GM19438 (cell line): ENCODE results near the gene ATP5PB.
A peak's percentile ranks its signal among the peaks of the same experiment; 100 is the strongest.

Experiments
- ATAC-seq: cut with Tn5 transposase; IDR thresholded peaks from one replicate; pipeline ENCODE4 v1.9.1; 2021; ENCODE audit warnings: low read depth; ENCODE audit not compliant: unreplicated experiment

ATP5PB gene

DNA sequence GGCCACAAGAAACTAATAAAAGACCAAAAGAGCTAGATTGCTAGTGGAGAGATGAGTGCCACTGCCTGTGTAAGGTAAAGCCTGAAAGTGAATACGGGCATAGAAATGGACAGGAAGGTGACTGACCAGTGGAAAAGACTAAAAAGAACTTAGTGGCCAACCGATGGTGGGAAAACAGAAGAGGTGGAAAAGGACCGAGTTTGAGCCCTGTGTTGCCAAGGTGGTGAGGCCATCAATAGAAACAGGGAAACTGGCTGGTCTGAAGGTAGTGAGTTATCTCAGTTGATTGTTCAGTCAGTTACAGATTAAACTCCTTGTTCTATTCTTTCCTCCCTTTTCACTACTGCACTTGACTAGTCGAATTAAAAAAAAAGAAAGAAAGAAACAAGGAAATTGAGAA, 2.7 kb upstream of the ATP5PB start:
- ATAC-seq: no peak

DNA sequence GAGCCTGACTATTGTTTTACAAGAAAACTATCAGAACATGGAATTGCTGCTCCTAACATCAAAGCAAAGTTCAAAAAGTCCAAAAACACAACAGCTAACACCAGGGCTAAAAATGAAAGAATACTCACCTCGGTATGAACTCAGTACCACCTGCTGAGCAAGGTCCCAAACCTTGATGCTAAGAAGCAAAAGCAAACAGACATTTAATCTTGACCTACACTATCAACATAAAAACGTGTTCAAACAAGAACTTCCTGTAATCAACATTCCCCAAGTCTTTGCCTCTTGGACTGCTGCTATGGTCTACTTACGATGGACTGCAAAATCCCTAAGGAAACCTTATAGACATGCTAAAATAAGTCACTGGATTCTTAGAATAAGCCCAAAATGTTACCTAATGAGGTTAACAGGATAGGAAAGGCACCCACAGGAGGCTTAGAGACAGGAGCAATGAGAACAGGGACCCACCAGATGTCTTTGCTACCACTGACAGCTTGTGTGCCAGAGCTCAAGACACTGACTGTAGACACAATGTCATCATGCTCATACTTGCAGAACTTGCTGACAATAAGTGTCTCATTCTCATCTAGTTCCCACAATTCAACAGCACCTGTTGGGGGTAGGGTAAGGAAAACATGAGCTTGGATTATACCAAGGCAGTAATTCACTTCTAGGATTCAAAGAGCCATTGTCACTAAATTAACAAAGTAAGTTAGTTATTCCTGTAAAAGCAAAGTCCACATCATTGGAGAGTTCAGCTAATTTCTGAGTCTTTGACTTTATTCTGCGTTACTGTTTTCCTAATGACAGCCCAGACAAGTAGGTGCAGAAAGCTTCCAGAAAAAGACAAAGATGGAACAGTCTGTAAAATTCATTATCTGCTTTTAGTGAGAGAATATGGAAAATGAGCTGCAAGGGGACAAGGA, 2.0 kb upstream of the ATP5PB start:
- ATAC-seq: no peak

DNA sequence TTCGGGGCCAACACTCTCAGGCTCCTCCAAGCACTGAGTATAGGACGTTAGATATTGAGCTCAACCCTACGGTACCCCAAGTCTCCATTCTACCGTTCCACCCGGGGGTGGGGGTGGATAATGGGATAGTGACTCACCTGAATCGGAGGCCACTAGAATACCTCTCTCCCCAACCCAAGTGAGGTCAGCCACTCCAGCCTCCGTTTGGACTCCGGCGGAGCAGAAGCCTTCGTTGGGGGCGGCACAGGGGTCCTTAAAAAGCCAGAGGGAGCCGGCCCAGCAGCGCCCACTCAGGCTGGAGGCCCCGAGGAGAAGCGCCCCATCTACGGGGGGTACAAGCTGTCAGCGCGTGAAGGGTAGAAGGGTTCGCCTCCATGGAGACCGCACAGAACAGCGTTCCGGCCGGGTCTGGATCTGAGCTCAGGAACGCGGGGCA, 764 bp upstream of the ATP5PB start:
- ATAC-seq: peak; percentile 29

DNA sequence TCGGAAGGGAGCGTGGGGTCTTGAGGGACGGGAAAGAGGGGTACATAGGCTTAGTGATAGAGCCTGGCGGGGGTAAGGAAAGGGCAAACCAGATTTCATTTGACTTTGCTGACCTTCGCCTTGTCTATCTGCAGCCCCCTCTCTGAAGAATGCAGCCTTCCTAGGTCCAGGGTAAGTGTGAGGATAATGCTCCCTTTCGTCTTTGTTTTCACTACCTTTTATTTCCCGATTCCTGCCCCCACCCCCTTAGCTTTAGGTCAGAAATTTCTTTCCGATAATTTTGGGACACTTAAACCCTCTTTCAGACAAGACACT, 396 bp downstream of the ATP5PB start:
- no peak for ATAC-seq

DNA sequence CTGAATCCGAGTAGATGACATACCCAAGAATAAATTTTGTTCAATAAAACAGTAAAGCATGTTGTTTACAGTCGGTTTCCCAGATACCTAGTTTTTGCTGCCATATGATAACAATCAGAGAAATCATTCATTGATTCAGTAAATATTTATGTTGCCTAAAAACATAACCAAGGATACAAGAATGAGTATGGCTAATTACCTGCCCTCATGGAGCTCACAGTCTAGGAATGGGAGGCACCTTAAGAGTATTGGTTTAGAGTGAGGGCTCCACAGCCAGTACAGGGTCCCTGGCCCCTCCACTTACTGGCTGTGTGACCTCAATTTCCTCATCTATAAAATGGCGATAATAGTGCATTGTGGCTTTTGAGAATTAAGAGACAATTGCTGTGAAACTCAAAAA, 921 bp downstream of the ATP5PB start:
- no peak for ATAC-seq

DNA sequence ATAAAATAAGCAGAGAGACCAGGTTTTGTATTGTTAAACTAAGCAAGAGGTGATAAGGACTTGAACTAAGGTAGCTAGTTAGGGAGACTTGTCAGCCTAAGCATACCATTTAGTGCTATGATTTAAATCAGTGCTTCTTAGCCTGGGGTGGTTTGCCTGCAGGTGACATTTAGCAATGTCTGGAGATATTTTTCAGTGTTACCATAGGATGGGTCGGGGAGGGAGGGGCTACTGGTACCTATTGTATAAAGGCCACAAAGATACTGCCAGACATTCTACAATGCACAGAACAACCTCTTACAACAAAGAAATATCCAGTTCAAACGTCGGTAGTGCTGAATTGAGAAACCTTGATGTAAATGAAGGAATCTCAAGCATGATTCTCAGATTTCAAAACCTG, 3.3 kb downstream of the ATP5PB start:
- ATAC-seq: no peak

DNA sequence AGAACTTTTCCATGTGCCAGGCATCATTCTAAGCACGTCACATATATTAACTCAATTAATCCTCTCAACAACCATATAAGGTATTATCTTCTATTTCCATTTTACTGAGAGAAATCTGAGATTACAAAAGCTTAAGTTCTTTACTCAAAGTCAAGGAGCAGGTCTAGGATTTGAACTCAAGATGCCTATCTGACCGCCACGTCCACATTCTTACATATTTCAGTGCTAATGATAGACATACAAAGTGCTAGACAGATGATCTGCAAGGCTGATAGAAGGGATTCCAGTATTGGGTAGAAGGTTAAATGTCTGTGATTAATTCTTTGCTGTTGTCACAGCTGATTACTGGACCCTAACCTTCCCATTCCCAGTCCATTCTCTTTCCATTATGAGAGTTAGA, 4.4 kb downstream of the ATP5PB start:
- no peak for ATAC-seq

DNA sequence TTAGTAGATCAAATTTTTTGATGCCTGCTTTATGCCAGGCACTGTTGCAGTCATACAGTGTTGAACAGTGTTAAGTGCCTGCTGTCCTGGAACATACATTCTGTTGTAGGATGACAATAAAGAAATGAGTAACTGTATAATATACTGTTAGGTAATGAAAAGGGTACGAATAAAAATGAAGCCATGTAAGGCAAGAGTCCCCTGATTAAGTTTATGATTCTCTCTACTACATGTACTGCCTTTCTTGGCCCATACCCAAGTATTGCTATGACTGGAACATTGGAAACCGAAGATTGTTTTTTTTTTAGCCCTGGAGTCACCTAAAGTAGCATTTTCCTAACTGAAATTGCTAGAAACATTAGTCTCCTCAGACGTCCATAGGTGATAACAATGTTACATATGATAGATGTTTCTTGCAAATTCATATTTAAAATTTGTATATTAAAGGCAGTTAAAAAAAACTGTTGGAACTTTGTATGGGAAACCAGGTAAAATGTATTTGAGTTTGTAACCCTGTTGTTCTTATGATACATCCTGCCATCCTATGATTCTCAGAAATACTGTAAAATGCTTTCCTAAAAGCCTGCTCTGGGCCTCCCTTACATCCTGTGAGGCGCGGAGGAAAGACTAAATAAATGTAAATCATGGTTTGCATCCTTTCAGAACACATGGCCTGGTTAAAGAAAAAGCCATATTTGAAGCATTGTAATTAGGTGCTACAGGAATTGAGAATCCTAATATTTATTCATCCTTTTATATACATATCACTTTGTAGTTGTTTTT, 5.8 kb downstream of the ATP5PB start:
- ATAC-seq: no peak

DNA sequence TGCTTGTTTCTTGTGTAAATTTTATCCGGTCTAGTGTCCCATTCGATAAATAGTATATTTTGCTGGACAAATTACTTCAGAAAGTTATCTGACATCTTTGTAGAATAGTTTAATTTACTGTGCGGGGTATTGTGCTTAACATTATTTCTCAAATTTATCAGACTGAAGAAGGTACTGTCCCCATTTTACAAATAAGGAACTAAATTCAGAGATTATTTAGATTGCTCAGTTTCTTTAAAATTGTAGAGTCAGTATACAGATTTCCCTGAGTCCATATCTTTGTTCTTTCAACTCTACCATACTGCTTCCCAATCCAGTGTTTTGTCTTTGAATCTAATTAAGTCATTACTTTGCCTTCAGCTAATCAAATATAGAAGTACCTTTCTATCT, 6.4 kb downstream of the ATP5PB start:
- no peak for ATAC-seq

DNA sequence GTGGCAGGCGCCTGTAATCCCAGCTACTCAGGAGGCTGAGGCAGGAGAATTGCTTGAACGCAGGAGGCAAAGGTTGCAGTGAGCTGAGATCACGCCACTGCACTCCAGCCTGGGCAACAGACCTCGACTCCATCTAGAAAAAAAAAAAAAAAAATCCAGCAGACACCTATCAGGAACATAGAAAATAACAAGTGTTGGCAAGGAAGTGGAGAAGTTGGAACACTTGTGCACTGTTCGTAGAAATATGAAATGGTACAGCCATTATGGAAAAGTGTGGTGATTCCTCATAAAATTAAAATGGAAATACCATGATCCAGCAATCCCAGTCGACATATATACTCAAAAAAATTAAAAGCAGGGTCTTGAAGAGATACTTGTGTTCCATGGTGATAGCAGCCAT, 12.5 kb downstream of the ATP5PB start:
- ATAC-seq: no peak

DNA sequence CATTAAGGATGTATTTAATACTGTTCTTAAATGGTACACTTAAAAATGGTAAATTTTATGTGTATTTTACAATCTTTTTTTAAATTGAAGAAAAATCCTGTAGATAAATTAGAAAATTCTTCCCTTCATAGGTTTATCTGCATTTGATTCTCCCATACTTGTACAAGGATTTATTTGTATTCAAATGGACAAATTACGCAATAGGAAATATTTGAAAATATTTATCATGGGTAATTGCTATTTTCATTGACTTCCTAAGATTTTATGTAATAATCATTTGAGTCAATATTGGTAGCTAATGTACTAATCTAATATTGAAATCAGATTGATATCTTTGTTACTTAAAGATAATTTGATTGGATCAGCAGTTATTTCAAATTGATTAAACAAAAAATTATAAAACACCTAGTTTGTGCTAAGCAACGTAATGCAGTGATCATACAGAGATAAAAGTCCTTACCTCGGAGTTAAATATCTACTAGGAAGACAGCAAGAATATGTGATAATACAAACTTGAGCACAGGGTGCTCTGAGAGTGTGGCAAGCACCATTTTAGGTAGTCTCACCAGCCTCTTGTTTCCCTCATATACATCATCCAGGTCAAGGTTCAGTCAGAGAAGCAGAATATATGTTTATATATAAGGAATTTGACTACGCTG, 13.2 kb downstream of the ATP5PB start:
- no peak for ATAC-seq

DNA sequence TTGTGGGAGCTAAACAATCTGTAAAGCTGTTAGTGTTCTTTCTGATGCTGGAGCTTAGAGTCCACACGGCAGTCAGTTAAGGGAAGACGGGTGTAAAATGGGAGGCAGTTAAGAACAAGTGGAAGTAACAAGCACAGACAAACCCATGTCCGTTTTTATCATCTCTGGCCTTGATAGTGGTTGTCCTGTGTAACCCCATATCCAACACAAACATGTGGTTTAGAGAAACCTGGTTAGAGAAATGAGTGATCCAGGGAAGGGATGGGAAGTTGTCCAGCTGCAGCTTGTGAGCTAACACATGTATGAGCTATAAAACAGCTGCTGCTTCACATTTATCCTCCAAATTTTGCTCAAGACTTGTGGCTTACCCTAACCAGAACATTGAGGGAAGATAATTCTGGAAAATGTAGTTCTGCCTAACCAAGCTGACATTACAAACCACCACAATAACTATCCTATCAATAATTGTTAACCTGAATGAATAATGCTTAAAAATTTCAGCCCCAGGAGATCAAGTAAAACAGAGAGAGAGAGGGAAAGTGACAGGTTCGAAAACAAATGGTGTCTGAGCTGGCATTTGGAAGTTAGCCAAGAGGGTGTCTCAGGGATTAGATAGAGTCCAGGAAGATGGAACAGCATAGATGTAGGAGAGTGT, 13.9 kb downstream of the ATP5PB start:
- no peak for ATAC-seq

DNA sequence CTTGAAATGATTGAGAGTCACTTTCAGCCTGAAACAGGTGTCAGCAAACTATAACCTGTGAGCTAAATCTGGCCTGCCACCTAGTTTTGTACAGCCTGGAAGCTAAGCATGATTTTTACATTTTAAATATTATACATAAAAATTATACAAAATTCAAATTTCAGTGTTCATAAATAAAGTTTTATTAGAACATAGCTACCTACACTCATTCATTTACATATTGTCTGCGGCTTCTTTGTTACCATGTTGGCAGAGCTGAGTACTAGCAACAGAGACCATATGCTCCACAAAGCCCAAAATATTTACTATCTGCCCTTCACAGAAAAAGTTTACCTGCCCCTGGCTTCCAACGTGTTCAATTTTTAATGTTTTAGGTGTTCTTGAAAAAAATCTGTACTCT, 16.5 kb downstream of the ATP5PB start:
- ATAC-seq: no peak

DNA sequence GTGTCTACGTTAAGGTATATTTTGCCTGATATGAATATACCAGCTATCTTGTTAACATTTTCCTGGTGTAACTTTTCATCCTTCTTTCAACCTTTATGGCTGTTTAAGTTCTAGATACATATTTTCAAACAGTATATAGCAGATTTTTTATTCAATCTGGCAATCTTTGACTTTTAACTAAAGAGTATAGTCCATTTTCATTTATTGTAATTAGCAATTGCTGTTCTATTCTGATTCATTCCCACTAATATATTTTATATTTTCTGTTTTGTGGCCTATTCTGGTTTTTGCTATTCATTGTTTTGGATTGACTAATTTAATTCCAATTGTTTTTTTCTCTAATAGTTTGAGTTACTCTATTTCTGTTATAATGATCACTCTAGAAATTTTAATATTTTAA, 17.2 kb downstream of the ATP5PB start:
- no peak for ATAC-seq

DNA sequence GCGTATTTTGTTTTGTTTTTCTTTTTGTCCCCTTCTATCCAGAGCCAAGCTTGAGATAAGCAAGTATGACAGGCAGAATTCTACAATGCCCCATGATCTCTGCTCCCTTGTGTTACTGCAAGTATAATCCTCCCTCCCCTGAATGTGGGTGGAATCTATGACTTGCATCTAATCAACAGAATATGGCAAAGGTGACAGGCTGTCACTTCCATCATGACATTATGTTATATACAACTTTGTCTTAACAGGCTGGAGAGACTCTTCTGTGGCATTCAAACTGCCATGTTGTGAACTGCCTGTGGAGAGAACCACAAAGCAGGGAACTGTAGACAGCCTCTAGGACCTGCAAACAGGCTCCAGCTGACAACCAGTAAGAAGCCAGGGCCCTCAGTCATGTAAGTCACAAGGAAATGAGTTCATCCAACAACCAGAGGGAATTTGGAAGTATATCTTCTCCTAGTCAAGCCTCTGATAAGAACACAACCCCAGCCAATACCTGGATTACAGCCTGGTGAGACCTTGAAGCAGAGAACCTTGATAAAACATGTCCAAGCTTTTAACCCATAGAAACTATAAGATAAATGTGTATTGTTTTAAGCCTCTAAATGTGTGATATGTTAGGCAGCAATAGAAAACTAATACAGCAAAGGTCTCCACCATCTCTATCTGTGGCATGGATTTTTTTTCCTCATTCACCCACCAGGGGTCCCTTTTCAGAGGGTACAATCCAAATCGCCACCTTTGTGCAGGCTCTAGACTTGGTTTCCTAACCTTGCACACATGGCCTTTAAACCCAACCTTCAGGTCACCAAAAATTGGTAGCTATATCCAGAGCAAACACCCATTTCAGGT, 18.8 kb downstream of the ATP5PB start:
- no peak for ATAC-seq

DNA sequence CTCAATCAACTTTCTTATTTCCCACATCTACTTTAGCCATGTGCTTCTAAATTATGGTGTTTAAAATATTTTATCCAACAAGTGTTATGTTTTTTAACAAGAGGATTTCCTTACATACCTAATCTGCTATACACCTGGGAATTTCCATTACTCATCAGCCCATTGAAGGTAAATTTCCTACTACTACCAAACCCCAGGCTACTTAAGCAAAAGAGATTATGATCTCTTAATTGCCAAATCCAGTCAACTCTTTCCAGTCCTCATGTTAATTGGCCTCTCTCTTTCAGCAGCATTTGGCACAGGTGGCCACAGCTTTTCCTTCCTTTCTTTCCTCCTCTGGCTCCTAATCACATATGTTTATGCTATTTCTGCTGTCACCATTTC, 19.4 kb downstream of the ATP5PB start:
- ATAC-seq: no peak

DNA sequence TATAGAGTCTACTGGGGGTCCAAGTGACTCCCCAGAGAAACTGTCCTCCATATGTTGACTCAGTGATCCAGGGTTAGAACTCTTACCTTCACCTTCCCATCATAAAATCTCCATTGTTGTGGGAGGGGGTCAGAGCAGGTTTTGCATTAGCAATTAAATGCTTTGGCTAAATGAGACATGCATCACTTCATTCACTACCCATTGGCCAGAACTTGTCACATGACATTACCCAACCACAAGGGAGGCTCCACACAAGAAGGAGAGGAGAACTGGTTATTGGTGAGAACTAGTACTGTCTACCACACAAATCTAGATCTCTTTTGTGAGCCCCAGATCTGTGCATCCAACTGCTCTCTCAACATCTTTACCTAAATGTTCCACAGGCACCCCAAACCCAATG, 20.3 kb downstream of the ATP5PB start:
- ATAC-seq: no peak

DNA sequence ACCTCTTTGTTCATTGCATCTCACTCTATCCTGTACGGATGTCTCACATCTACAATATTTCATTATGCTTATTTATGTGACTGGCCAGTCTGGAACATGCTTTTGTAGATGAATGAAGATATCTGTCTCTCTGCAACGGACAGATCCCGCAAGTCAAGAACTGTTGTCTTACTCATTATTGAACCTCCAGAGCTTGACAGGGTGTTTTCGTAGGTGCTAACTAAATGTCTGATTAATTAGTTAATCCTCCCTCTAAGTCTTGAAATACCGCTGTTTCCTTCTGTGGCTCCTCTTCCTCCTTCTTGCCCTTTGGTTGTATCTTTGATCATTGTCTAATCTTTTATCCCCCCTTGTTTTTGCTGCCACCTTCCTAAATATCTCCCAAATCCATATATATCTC, 21.3 kb downstream of the ATP5PB start:
- no peak for ATAC-seq

DNA sequence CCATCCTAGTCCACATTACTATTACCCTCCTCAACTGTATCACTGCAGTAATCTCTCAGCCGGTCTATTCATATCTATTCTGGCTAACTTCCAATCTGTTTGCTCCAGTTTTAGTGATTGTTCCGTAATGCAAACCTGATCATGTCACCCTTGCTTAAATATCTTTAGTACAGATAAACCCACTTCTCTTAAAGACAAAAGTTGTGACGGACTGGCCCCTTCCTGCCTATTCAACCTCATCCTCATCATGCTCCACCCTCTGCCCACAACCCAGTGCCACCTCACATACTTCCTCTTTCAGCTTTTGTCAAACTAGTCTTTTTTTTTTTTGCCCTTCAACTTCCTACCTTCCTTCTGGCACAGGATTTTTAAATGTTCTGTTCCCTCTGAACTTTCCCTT, 21.7 kb downstream of the ATP5PB start:
- no peak for ATAC-seq

DNA sequence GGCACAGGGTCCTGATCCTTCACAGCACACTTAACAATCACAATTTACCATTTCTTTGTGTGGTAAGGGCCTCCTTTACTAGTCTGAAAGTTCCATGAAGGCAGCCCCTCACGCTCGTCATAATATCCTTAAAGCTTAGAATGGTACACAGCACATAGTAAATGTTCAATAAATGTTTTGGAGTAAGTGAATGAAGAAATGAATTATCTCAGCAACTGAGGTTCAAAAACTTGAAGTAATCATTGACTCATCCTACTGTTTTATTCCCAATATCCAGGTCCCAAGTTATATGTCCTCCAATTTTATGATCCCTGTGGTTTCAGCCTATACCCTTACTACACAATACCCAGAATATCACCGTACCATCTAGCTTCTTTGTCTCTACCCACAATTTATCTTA, 22.3 kb downstream of the ATP5PB start:
- ATAC-seq: no peak
